ENCODE data around the gene DLG1.
A peak's percentile ranks its signal among the peaks of the same experiment; 100 is the strongest.
"Not testable (repeated sequence)": the region's sequence is repeated elsewhere in the genome, so short reads cannot be mapped to it uniquely, and the experiment has no call there.

Gene DLG1

DNA sequence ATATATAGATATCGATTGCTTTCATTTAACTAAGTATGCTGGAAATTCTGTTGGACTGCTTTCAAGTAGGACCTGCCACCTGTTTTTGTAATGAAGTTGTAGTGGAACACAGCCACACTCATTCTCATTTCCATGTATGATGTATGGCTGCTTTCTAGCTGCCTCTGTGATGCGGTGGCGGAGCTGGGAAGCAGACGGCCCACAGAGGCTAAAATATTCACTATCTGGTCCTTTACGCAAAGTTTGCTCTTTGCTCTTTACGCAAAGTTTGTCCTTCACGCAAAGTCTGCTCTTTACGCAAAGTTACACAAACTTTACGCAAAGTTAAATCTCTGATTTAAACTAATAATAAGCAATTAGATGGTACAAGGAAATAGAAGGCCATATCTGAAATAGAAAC lies 91.5 kb downstream of the DLG1 start:
- no peak for DNase-seq

DNA sequence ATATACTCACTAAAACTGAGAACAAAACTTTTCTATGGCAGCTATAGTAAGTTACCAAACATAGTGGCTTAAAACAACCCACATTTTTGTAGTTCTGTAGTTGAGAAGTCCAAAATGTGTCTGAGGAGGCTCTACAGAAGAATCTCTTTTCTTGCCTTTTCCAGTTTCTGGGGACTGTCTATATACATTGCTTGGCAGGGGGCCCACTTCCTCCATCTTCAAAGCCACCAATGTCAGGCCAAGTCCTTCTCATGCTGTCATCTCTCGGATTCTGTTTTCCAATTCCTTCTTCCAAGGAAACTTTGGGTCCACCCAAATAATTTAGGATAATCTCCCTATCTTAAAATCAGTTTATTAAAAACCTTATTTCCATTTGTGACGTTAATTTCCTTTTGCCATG lies 92.7 kb downstream of the DLG1 start:
- no peak for DNase-seq

DNA sequence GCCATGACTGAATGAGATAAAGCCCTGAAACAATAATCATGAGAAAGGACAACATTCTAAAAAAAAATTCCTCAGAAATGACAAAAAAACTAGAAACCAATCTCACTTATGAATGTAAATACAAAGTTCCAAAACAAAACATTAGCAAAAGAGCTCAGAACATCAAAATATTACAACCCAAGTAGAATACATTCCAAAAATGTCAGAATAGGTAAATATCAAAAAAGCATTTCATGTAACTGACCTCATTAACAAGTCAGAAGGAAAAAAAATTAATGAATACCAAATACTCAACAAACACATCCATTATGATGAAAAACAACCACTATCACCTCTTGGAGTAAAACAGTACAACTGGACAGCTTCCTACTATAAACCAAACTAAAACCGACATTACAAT lies 93.1 kb downstream of the DLG1 start:
- no peak for DNase-seq

- DNase-seq: no peak
Observed at GRCh38 chr3:197204736-197205135, 93.7 kb downstream of the DLG1 start.

DNA sequence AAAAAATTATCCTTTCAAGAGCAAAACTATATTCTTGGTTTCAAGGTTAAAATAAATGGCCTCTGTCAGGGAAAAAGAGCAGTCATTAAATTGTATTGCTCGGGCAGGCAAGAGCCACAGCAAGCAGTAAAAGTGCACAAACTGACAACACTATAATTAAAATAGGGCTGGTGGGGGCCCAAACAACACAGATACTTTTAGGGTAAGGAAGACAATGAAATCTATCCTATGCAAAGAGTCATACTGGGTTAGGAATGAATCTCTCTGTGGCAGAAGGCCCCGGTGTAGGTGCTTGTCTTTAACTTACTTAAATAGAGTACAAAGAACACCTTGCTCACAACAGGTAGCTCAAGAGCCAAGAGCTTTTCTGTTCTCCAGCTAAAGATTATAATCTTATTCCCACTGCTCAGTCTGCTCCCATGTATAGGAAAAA lies 94.7 kb downstream of the DLG1 start:
- DNase-seq: no peak

DNA sequence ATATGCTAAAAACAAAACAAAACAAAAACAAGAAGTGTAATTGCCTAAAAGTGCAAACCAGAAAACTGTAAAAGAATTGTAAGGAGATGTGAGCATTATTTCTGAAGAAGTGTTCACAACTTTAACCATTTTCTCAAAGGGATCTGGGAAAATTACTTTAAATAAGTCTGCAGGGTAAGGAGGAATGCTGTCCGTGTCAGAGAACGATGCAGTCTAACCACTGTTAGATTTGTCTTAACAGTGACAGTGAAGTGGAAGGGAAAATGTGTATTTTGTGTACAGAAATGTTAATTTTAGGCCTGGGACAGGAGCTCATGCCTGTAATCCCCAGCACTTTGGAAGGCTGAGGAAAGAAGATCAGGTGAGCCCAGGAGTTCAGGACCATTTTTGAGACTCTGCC lies 95.7 kb downstream of the DLG1 start:
- DNase-seq: no peak

- no peak for DNase-seq
Observed at GRCh38 chr3:197201791-197202452, 96.5 kb downstream of the DLG1 start.

GRCh38 chr3:197200856-197201255 lies 97.6 kb downstream of the DLG1 start:
- DNase-seq: not testable (repeated sequence)

GRCh38 chr3:197197334-197197733 lies 101.1 kb downstream of the DLG1 start:
- no peak for DNase-seq

DNA sequence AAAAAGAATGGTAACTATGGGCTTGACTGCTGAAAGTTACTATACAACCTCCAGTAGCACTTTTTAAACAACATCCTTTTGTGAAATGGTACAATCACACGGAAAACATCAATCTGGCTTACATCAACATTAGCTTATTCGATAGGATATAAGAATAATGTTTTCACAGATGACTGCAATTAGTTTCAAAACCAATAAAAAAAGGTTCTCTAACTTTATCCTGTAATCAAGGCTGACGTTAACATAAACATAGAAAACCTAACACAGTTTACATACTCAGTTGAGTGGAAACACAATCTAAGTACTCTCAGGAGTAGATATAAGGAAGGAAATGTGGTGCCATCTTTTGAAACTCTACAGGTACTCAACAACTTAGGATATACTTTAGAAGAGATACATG lies 102.2 kb downstream of the DLG1 start:
- no peak for DNase-seq

DNA sequence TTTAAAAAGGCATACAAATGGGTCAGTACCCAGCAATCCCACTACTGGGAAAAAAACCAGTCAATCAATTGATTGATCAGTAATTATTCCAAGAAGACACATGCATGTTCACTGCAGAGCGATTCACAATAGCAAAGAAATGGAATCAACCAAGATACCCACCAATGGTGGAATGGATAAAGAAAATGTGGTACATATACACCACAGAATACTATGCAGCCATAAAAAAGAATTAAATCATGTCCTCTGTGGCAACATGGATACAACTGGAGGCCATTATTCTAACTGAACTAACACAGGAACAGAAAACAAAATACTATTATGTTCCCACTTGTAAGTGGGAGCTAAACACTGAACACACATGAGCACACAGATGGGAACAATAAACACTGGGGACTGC lies 103.1 kb downstream of the DLG1 start:
- no peak for DNase-seq

DNA sequence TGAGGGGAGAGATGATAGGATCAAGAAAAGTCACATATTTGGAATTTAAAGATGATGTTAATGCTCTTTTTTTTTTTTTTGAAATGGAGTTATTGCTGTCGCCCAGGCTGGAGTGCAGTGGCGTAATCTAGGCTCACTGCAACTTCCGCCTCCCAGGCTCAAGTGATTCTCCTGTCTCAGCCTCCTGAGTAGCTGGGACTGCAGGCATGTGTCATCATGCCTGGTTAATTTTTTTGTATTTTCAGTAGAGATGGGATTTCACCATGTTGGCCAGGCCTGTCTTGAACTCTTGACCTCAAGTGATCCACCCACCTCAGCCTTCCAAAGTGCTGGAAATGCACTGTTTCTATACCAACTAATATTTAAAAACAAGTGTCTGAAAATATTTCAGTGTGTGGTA lies 104.7 kb downstream of the DLG1 start:
- peak; percentile 13 for DNase-seq

DNA sequence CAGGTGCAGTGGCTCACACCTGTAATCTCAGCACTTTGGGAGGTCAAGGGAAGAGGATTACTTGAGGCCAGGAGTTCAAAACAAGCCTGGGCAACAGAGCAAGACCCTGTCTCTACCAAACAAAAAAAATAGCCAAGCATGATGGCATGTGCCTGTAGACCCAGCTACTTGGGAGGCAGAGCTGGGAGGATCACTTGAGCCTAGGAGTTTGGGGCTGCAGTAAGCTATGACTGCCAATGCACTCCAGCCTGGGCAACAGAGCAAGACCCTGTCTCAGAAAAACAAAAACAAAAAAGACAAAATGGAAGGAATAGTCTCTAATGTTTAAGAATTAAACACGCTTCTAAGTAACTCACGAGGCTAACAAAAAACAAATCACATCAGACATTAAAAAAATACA lies 106.5 kb downstream of the DLG1 start:
- no peak for DNase-seq

DNA sequence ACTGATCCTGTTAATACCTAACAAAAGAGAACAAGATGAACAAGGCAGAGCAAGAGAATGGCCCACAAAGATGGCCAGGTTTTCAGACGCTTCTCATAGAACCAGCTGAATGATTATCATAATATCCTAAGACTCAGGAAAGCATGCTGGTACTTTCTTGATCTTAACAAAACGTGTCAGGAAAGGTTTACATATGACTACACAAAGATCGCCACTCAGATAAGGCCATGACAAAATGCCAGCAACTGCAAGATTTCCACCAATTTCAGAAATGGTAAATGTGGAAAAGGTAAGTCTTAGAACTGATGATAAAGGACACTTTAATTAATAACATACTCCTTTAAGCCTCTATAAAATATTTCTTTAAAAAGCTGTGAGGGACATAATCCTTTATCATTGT lies 108.8 kb downstream of the DLG1 start:
- no peak for DNase-seq

GRCh38 chr3:197188963-197189362 lies 109.4 kb downstream of the DLG1 start:
- no peak for DNase-seq

- DNase-seq: no peak
Observed at GRCh38 chr3:197186887-197187588, 111.4 kb downstream of the DLG1 start.

GRCh38 chr3:197183582-197183981 lies 114.8 kb downstream of the DLG1 start:
- no peak for DNase-seq

DNA sequence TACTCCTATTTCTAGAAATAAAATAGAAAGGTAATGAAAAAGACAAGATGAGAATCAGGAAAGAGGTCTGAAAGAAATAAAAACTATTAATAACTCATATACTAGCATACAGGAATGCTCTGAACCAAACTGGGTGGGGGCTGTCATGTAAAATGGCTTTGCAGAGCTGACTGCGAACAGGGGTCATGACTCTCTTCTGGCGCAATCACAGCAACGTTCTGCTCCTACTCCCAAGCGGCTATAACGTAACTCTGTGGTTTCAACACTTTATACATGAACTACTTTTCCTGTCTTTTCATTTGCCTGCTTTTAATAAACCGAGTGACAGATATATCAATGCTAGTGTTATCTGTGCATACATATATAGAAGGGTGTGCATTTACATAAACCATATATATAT lies 116.7 kb downstream of the DLG1 start:
- peak; percentile 6 for DNase-seq

DNA sequence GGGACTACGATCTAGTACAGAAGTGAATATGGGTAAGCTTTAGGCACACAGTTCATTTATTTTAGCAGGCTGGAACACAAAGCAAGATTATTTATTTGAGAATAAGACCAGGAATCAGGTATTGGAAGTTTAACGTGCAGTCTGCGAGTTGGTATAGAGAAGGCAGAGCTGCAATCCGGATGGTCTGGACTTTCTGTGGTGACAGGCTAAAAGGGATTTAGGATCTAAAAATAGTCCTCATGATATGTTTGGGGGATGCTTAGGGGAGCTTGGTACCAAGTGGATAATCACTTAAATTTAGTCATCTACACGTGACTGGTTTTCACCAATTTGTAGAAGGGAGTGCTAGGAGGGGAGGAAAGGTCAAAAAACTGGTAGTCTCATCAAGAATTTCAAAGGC lies 119.4 kb downstream of the DLG1 start:
- DNase-seq: no peak

- no peak for DNase-seq
Observed at GRCh38 chr3:197175503-197175902, 122.9 kb downstream of the DLG1 start.

DNA sequence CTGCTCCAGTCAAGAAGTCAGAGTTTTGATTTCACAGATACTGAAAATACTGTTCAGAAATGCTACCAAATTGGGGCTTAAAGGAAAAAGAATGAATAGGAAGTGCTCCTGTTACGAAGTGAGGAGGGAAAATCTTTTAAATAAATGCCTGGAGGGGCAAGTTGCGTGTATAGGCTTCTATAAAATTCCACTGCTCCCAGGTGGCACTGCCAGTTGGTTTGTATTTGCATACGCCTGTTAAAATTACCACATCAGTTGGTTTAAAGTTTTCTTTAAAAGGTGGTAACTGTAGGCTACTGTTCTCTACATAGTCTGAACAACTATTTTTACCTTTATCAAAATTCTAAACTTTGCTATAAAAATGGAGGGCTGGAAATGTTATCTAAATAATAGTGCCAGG lies 123.5 kb downstream of the DLG1 start:
- no peak for DNase-seq

- no peak for DNase-seq
Observed at GRCh38 chr3:197173620-197174019, 124.8 kb downstream of the DLG1 start.

GRCh38 chr3:197171481-197172067 lies 126.8 kb downstream of the DLG1 start:
- no peak for DNase-seq

DNA sequence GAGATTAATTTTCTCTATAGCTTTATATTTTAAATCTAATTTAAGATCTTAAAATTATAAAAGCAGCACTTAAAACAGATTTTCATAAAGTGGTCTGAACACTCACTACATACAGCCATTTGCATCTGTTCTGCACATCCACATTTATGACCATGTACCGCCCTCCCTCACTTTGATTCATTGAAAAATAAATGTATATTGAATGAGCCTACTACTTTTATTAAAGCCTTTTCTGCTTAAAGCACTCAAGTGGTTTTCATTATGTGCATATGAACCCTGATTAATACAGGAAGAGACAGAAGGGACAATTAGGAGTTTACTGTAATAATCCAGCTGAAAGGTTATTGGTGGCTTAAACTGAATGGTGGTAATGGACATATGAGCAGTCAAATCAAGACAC lies 129.4 kb downstream of the DLG1 start:
- no peak for DNase-seq

DNA sequence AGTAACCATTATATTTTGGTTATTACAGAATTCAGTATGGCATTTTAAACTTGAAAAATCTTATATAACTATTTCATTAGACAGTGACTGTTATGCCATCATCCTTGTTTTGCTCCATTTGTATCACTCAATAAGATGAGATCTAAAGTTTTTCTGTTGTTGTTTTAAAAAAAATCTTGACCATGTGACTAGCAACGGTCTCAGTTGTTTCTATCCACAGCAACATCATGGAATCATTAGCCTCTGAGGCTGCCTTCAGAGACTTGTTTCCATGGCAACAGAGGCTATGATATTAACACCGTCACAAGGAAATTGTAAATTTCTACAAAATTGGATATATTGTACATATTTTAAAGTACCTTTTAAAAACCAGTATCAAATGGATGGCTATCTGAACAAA lies 129.8 kb downstream of the DLG1 start:
- no peak for DNase-seq

All from CD4-positive, alpha-beta T cell treated with Interferon gamma for 1 hour (primary cell).